GM18519 (cell line): ENCODE data around the gene UBE2I.
"Not testable (repeated sequence)": the region's sequence is repeated elsewhere in the genome, so short reads cannot be mapped to it uniquely, and the experiment has no call there.

Source experiments
- ATAC-seq: cut with Tn5 transposase; IDR thresholded peaks from one replicate; pipeline ENCODE4 v1.9.1; 2021; ENCODE audit warnings: mild to moderate bottlenecking, moderate library complexity; ENCODE audit not compliant: unreplicated experiment, low FRiP score

Gene UBE2I

GRCh38 chr16:1292208-1292607 is 17.2 kb upstream of the UBE2I start:
- ATAC-seq = not testable (repeated sequence)

GRCh38 chr16:1292808-1293207 is 16.6 kb upstream of the UBE2I start:
- ATAC-seq = not testable (repeated sequence)

GRCh38 chr16:1293921-1294656 is 15.3 kb upstream of the UBE2I start:
- ATAC-seq = no peak

GRCh38 chr16:1295465-1295864 is 14.0 kb upstream of the UBE2I start:
- ATAC-seq = no peak

GRCh38 chr16:1296688-1297017 is 12.8 kb upstream of the UBE2I start:
- ATAC-seq = not testable (repeated sequence)

GRCh38 chr16:1297018-1297696 is 12.3 kb upstream of the UBE2I start:
- ATAC-seq = no peak

- ATAC-seq = no peak
These were observed 11.0 kb upstream of the UBE2I start for GRCh38 chr16:1298406-1298805.

- ATAC-seq = no peak
These were observed 10.2 kb upstream of the UBE2I start for GRCh38 chr16:1299012-1299867.

- ATAC-seq = no peak
These were observed 9.6 kb upstream of the UBE2I start for GRCh38 chr16:1299868-1300203.

- no peak for ATAC-seq
These were observed 8.6 kb upstream of the UBE2I start for GRCh38 chr16:1300664-1301476.

GRCh38 chr16:1301562-1301961 is 7.9 kb upstream of the UBE2I start:
- ATAC-seq = no peak

GRCh38 chr16:1305823-1306222 is 3.6 kb upstream of the UBE2I start:
- no peak for ATAC-seq

- no peak for ATAC-seq
These were observed 3.1 kb upstream of the UBE2I start for GRCh38 chr16:1306334-1306733.

- no peak for ATAC-seq
These were observed 1.1 kb upstream of the UBE2I start for GRCh38 chr16:1308036-1308976.

- ATAC-seq = no peak
These were observed 724 bp downstream of the UBE2I start for GRCh38 chr16:1309888-1310831.

- ATAC-seq = no peak
These were observed 1.4 kb downstream of the UBE2I start for GRCh38 chr16:1310832-1311200.

GRCh38 chr16:1311212-1311737 is 1.8 kb downstream of the UBE2I start:
- ATAC-seq = no peak

- no peak for ATAC-seq
These were observed 2.5 kb downstream of the UBE2I start for GRCh38 chr16:1311738-1312466.
